Measurements from ENCODE around the gene GALNT9.
"Not testable (repeated sequence)": the region's sequence is repeated elsewhere in the genome, so short reads cannot be mapped to it uniquely, and the experiment has no call there.

Gene GALNT9

GRCh38 chr12:132279184-132279889 lies 50.1 kb downstream of the GALNT9 start:
- no peak for DNase-seq (ENCODE audit: low read depth in 2 of 2)

DNA sequence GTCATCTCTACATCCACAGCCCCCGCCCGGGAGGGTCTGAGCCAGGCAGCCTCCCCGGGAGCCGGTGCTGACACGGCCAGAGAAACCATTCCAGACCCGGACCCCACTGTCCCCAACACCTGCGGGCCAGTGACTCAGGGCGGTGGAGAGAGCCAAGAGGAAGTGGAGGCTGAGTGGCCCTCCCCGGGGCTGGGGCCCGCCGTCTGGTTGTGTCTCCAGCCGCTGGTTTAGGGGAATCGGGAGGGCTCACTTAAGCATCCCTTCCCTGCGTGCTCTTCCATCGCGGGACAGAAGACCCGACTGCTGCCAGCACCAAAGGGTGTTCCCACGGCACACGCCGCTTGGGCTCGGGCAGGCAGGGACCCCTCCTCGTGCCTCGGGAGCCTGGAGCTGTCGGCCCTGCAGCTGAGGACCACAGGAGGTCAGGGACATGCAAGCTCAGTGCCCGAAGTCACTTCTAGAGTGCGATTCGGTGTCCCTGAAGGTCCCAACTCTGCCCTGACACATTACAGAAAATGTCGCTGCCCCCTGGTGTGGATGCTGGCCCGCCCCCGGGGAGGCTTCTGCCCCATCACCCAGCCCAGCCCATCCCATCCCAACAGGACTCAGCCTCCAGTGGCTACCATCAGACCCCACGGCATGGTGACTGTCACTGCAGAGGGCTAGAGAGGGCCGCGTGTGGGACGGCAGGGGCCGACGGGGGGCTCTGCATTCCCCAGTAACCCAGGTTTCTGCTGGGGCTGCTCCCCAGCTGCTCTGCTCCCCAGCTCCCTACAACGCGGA lies 50.8 kb downstream of the GALNT9 start:
- no peak for DNase-seq (ENCODE audit: low read depth in 2 of 2)

GRCh38 chr12:132277949-132278348 lies 51.4 kb downstream of the GALNT9 start:
- no peak for DNase-seq (ENCODE audit: low read depth in 2 of 2)

- DNase-seq (ENCODE audit: low read depth in 2 of 2), result no peak
These were observed 51.9 kb downstream of the GALNT9 start for GRCh38 chr12:132277374-132277941.

DNA sequence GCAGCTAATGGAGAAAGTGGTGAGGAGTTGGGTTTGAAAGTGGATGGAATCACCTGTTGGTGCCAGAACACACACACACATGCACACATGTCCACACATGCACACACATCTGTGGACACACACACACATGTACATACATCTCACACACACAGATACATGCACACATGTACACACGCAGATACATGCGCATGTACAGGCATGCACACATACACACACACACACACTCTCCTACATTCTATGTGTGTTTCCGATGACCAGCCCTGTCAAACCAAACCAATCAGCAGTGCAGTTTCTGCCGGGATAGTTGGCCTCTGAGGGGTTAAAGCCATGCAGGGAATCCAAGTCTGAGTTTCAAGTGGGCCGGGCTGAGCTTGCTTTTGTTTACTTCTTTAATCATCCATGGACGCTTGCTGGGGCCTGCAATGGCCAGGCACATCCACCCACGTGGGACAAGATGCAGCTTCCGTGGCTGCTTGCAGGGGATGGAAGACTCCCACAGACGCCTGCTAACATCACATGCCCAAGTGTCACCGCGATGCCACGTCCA lies 52.5 kb downstream of the GALNT9 start:
- no peak for DNase-seq (ENCODE audit: low read depth in 2 of 2)

GRCh38 chr12:132276066-132276826 lies 53.1 kb downstream of the GALNT9 start:
- DNase-seq (ENCODE audit: low read depth in 2 of 2), result no peak

DNA sequence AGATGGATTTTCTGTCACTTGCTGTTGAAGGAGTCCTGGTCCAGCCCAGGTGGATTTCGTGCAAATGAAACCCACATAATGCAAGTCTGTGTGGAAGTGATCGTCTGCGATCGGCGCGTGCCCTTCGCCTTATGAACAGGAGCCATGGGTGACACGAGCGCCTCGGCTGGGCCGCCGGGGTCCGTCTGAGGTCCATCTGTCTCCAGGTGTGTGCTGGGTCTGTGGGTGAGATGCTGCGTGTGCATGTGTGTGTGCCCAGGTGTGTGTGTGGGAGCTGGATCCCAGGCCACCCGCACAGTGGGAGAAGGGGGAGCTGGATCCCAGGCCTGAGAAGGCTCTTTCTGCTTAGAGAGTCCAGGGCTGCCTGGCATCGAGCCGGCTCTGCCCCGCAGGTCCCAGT lies 53.8 kb downstream of the GALNT9 start:
- DNase-seq (ENCODE audit: low read depth in 2 of 2), result no peak

- DNase-seq (ENCODE audit: low read depth in 2 of 2), result no peak
These were observed 54.3 kb downstream of the GALNT9 start for GRCh38 chr12:132275110-132275531.

DNA sequence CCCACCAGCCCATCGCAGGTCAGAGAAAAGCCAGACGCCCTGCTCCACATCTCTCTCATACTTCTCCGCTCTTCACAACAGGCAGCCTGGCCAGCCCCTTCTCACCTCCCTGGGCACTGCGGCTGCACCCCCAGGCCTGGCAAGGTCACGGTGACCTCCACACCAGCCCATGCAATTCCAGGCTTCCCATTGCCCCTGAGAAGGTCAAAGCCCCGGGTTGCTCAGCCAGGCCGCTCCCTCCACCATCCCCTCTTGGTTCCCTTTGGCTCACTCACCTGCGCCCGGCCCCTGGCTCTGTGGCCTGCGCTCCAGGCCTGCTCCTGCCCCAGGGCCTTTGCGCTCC lies 55.4 kb downstream of the GALNT9 start:
- no peak for DNase-seq (ENCODE audit: low read depth in 2 of 2)

DNA sequence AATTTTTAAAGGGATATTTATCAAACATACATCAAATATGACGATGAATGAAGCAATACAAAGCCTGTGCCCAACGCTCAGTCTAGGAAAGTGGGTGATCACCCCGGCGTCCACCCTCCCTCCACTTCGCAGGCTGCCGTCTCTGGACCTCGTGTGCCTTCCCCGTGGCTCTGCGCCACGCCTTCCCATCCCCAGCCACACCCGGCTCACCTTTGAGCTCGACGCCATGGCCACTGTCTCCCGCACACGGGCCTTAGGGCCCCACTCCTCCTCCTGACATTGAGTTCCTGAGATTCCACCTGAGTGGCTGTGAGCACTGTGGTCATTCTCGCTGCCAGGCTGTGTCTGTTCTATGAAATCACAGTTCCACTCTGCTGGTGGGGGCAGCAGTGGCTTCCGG lies 56.7 kb downstream of the GALNT9 start:
- DNase-seq (ENCODE audit: low read depth in 2 of 2), result no peak

- no peak for DNase-seq (ENCODE audit: low read depth in 2 of 2)
These were observed 57.7 kb downstream of the GALNT9 start for GRCh38 chr12:132271755-132272092.

- no peak for DNase-seq (ENCODE audit: low read depth in 2 of 2)
These were observed 58.2 kb downstream of the GALNT9 start for GRCh38 chr12:132270969-132271754.

- no peak for DNase-seq (ENCODE audit: low read depth in 2 of 2)
These were observed 58.9 kb downstream of the GALNT9 start for GRCh38 chr12:132270516-132270915.

DNA sequence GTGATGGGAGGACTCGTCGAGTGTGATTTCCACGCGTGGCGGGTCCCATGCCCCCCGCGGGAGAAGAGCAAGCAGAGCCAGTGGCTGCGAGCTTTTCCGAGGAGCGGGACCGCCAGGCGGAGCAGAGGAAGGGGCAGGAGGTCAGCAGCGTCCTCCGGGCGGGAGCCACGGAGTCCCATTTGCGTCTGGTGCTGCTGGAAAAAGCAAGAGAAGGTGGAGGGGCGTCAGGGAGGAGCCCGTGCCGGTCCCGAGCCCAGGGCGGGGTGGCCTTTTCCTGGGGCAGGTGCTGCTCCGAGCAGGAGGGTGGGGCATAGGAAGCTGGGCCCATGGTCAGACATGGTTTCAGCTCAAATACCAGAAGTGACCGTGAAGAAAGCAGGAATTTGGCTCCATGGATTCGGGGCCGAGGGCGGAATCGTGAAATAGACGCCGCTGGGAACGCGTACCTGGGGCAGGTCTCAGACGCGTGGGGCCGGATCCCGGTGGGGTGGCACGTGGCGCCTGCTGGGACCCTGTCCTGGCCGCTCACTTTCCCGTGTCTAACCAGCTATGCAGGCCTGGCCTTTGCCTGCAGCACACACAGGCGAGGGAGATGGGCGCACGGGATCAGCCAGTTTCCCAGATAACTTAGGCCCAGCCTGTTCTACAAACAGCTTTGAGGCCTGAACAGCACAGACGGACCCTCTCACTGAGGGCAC lies 60.0 kb downstream of the GALNT9 start:
- DNase-seq (ENCODE audit: low read depth in 2 of 2), result no peak

GRCh38 chr12:132268674-132269073 lies 60.7 kb downstream of the GALNT9 start:
- no peak for DNase-seq (ENCODE audit: low read depth in 2 of 2)

DNA sequence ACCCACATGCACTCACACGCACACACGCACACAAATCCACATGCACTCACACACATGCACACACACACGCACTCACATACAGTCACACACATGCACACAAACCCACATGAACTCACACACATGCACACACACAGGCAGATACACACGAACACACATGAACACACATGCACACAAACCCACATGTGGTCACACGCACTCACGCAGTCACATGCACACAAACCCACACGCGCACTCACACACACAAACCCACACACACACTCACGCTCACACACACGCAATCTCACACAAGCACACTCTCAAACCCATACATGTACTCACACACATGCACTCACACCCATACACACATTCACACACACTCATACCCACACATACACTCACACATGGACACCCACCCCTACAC lies 61.5 kb downstream of the GALNT9 start:
- no peak for DNase-seq (ENCODE audit: low read depth in 2 of 2)

DNA sequence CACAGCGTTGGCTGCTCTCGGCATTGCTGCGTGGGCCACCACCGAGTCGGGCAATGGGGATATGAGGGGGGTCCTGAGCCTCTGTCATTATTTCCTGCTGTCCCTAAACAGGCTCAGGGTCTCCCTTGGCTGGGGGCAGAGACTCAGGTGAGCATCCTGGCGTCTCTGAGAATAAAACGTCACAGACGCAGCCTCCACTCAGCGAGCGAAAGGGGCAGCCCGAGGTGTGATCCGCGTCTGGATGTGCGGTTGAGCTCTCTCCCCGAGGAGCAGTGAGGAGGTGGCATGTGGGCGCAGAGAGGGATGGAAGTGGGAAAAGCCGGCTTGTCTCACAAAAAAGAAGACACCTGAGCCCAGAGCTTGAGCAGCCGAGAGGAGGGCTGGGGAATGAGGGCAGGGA lies 62.6 kb downstream of the GALNT9 start:
- DNase-seq (ENCODE audit: low read depth in 2 of 2), result no peak

- DNase-seq (ENCODE audit: low read depth in 2 of 2), result no peak
These were observed 63.0 kb downstream of the GALNT9 start for GRCh38 chr12:132266370-132266769.

- DNase-seq (ENCODE audit: low read depth in 2 of 2), result not testable (repeated sequence)
These were observed 63.6 kb downstream of the GALNT9 start for GRCh38 chr12:132265822-132266221.

DNA sequence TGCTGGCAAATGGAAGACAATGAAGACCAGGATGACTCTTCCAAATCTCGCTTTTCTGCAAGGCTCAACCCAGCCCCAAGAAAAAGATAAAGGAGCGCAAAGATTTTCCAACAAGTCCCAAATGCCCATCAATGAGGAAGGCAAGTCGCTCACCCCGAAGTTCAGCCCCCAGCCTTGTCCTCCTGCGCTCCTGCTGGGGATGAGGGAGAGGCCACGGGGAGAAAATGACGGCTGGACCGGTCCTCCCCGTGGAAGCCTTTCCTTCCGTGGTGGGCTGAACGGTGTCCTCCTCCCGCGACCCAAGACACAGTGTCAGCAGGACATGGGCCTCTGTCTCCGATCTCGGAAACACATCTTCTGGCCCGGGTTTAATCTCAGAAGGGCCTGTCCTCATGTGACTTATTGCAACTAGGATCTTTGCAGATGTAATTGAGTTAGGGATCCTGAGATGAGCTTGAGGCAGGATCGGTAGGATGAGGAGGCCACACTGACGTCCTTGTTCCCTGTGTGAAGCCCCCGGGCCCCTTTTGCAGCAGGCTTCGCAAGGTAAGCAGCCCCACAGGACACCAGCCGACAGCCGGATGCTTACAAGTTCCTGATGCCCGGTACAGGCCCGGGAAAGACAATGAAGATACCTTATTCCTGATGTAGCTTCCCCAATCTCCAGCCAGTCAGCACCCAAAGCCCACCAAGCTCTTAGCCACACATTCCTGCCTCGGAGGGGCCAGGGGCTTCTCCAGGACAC lies 64.2 kb downstream of the GALNT9 start:
- DNase-seq (ENCODE audit: low read depth in 2 of 2), result no peak

Measured in stimulated activated CD8-positive, alpha-beta memory T cell treated with anti-CD3 and anti-CD28 coated beads, Interleukin-7, amount 100 ng/mL, for 4 hours (primary cell).